DMS 273 (cell line): ENCODE measurements around the gene ACOXL.
A peak's percentile ranks its signal among the peaks of the same experiment; 100 is the strongest.

Experiments used
- DNase-seq: peaks from one replicate; lab custom pipeline; 2025; ENCODE audit not compliant: unreplicated experiment; lab: John Stamatoyannopoulos, UW

ACOXL gene

GRCh38 chr2:110718382-110718781 is 14.0 kb upstream of the ACOXL start:
- no peak for DNase-seq

- DNase-seq, result no peak
Measured at GRCh38 chr2:110718990-110719389, 13.4 kb upstream of the ACOXL start.

GRCh38 chr2:110720547-110720946 is 11.8 kb upstream of the ACOXL start:
- DNase-seq, result no peak

- DNase-seq, result no peak
Measured at GRCh38 chr2:110724820-110725219, 7.6 kb upstream of the ACOXL start.

- no peak for DNase-seq
Measured at GRCh38 chr2:110725370-110725769, 7.0 kb upstream of the ACOXL start.

GRCh38 chr2:110725859-110726258 is 6.5 kb upstream of the ACOXL start:
- DNase-seq, result no peak

GRCh38 chr2:110726285-110726684 is 6.1 kb upstream of the ACOXL start:
- DNase-seq, result no peak

GRCh38 chr2:110727923-110728322 is 4.5 kb upstream of the ACOXL start:
- no peak for DNase-seq

- no peak for DNase-seq
Measured at GRCh38 chr2:110729106-110729505, 3.3 kb upstream of the ACOXL start.

- DNase-seq, result no peak
Measured at GRCh38 chr2:110731064-110731463, 1.3 kb upstream of the ACOXL start.

- DNase-seq, result no peak
Measured at GRCh38 chr2:110735366-110735765, 3.0 kb downstream of the ACOXL start.

GRCh38 chr2:110737783-110738182 is 5.4 kb downstream of the ACOXL start:
- no peak for DNase-seq

GRCh38 chr2:110740747-110741349 is 8.5 kb downstream of the ACOXL start:
- no peak for DNase-seq

GRCh38 chr2:110741491-110741980 is 9.2 kb downstream of the ACOXL start:
- no peak for DNase-seq

GRCh38 chr2:110742412-110742811 is 10.0 kb downstream of the ACOXL start:
- DNase-seq, result no peak

- no peak for DNase-seq
Measured at GRCh38 chr2:110743600-110743999, 11.2 kb downstream of the ACOXL start.

- no peak for DNase-seq
Measured at GRCh38 chr2:110744429-110744828, 12.1 kb downstream of the ACOXL start.

GRCh38 chr2:110745048-110745447 is 12.7 kb downstream of the ACOXL start:
- DNase-seq, result no peak

GRCh38 chr2:110746586-110747521 is 14.5 kb downstream of the ACOXL start:
- no peak for DNase-seq

- no peak for DNase-seq
Measured at GRCh38 chr2:110747522-110748488, 15.4 kb downstream of the ACOXL start.

GRCh38 chr2:110748489-110748867 is 16.1 kb downstream of the ACOXL start:
- peak; percentile 49 for DNase-seq
